HepG2 (cell line): Measurements from ENCODE around the gene PCBP1. TPM values are rescaled to one million over a fixed set of nuclear protein-coding genes. Genes with fewer than 3 reads are reported as not detected.

Source experiments
- ATM ChIP-seq: fragments of 450-650 bp; IDR thresholded peaks from 2 replicates; pipeline ENCODE4 v1.7.1; 2017; ENCODE audit warnings: mild to moderate bottlenecking, borderline replicate concordance
- BCL6 ChIP-seq: IDR thresholded peaks from 2 replicates; pipeline ENCODE4 v1.6.1; 2016; ENCODE audit warnings: missing genetic modification reagents, missing compliant biosample characterization
- DZIP1 ChIP-seq: sonication (generic); formaldehyde crosslinking; IDR thresholded peaks from 2 replicates; pipeline ENCODE4 v1.5.0; 2020; ENCODE audit warnings: mild to moderate bottlenecking, missing genetic modification reagents
- GABPA ChIP-seq, 2 experiments: IDR thresholded peaks; 2 replicates each; pipeline ENCODE4 v1.6.1; 2011 to 2016; ENCODE audit warnings: low read depth in 2 of 2, low read length in 1 of 2, missing biosample characterization in 1 of 2, missing genetic modification characterization in 1 of 2
- GABPB1 ChIP-seq: IDR thresholded peaks from 2 replicates; pipeline ENCODE4 v1.6.1; 2016; ENCODE audit warnings: mild to moderate bottlenecking, missing genetic modification reagents, moderate library complexity, missing compliant biosample characterization
- HMGXB4 ChIP-seq, 2 experiments: sonication (generic) in 1 of 2; formaldehyde crosslinking in 1 of 2; IDR thresholded peaks; 2 replicates each; pipeline versions ENCODE4 v1.4.0 to v1.6.1; 2018 to 2020; ENCODE audit warnings: missing genetic modification reagents in 2 of 2, borderline replicate concordance in 1 of 2, low read depth in 1 of 2, mild to moderate bottlenecking in 1 of 2, missing biosample characterization in 1 of 2
- JUN ChIP-seq: sonication (generic); formaldehyde crosslinking; IDR thresholded peaks from 2 replicates; pipeline ENCODE4 v1.4.0; 2020; ENCODE audit warnings: mild to moderate bottlenecking, missing genetic modification reagents
- KLF12 ChIP-seq: sonication (generic); formaldehyde crosslinking; IDR thresholded peaks from 2 replicates; pipeline ENCODE4 v1.4.0; 2020; ENCODE audit warnings: missing genetic modification reagents, borderline replicate concordance
- MAZ ChIP-seq, 2 experiments: sonication (generic) in 1 of 2; formaldehyde crosslinking in 1 of 2; IDR thresholded peaks; 2 replicates each; pipeline versions ENCODE4 v1.5.0 to v1.6.1; 2012 to 2020; ENCODE audit warnings: low read depth in 2 of 2, mild to moderate bottlenecking in 2 of 2, borderline replicate concordance in 1 of 2, improper control_type of control experiment in 1 of 2, low read length in 1 of 2, missing genetic modification reagents in 1 of 2, moderate library complexity in 1 of 2
- POGZ ChIP-seq: sonication (generic); formaldehyde crosslinking; IDR thresholded peaks from 2 replicates; pipeline ENCODE4 v1.4.0; 2020; ENCODE audit warnings: mild to moderate bottlenecking, missing genetic modification reagents
- PREB ChIP-seq: sonication (generic); formaldehyde crosslinking; IDR thresholded peaks from 2 replicates; pipeline ENCODE4 v1.4.0; 2020; ENCODE audit warnings: missing genetic modification reagents
- REL ChIP-seq: sonication (generic); formaldehyde crosslinking; conservative IDR thresholded peaks from 2 replicates; pipeline ENCODE4 v1.8.0; 2022; ENCODE audit warnings: mild to moderate bottlenecking, missing genetic modification reagents, moderate library complexity
- RFX5 ChIP-seq: IDR thresholded peaks from 2 replicates; pipeline ENCODE4 v1.6.1; 2011; ENCODE audit warnings: low read depth, low read length, improper control_type of control experiment
- TCF7L2 ChIP-seq: IDR thresholded peaks from 2 replicates; pipeline ENCODE4 v1.6.1; 2011; ENCODE audit warnings: mild to moderate bottlenecking, low read depth, low read length, moderate library complexity
- WIZ ChIP-seq: sonication (generic); formaldehyde crosslinking; IDR thresholded peaks from 2 replicates; pipeline ENCODE4 v1.5.1; 2020; ENCODE audit warnings: mild to moderate bottlenecking, missing genetic modification reagents
- ZBTB42 ChIP-seq: sonication (generic); formaldehyde crosslinking; IDR thresholded peaks from 2 replicates; pipeline ENCODE4 v1.5.0; 2020; ENCODE audit warnings: mild to moderate bottlenecking, missing genetic modification reagents
- ZNF101 ChIP-seq: sonication (generic); formaldehyde crosslinking; IDR thresholded peaks from 2 replicates; pipeline ENCODE4 v1.4.0; 2020; ENCODE audit warnings: mild to moderate bottlenecking, low read depth, missing genetic modification reagents, borderline replicate concordance
- ZNF143 ChIP-seq: sonication (generic); formaldehyde crosslinking; IDR thresholded peaks from 2 replicates; pipeline ENCODE4 v1.4.0; 2020; ENCODE audit warnings: missing genetic modification reagents
- ZNF501 ChIP-seq: sonication (generic); formaldehyde crosslinking; IDR thresholded peaks from 2 replicates; pipeline ENCODE4 v1.5.1; 2020; ENCODE audit warnings: mild to moderate bottlenecking, moderate library complexity, missing genetic modification reagents
- ZNF567 ChIP-seq: sonication (generic); formaldehyde crosslinking; IDR thresholded peaks from 2 replicates; pipeline ENCODE4 v1.8.1; 2023; ENCODE audit warnings: mild to moderate bottlenecking, missing genetic modification reagents, borderline replicate concordance
- ZNF598 ChIP-seq: sonication (generic); formaldehyde crosslinking; IDR thresholded peaks from 2 replicates; pipeline ENCODE4 v1.5.1; 2020; ENCODE audit warnings: mild to moderate bottlenecking, missing genetic modification reagents, borderline replicate concordance
- ZNF670 ChIP-seq: sonication (generic); formaldehyde crosslinking; IDR thresholded peaks from 2 replicates; pipeline ENCODE4 v1.8.0; 2022; ENCODE audit warnings: mild to moderate bottlenecking, missing genetic modification reagents, borderline replicate concordance
- polyA plus RNA-seq, 8 experiments: library from polyadenylated mRNA; depleted of rRNA in 3 of 8; stranded (reverse) in 7 of 8; unstranded in 1 of 8; fragments of >200 nt; fragmentation: Illumina TruSeq in 4 of 8; extraction: Trizol in 4 of 8; gene quantifications; 2 replicates each; pipeline versions ENCODE4 v1.2.1 to v1.2.3, GENCODE V29; 2011 to 2016; ENCODE audit warnings: low read depth in 4 of 8, missing spikeins in 1 of 8, mixed read lengths in 1 of 8; ENCODE audit not compliant: insufficient read depth in 1 of 8
- total RNA-seq, 5 experiments: library from RNA; depleted of rRNA; stranded (reverse); fragments of >200 nt; fragmentation: Illumina TruSeq; extraction: Trizol; gene quantifications; 2 replicates each; pipeline ENCODE4 v1.2.3, GENCODE V29; 2016; ENCODE audit warnings: low read depth in 1 of 5

The PCBP1 gene
- total and polyA plus RNA-seq, 2 of the 13 experiments (the other 11 are each of a cell fraction or from before 2014, with no cell fraction given): 32.0 to 137 TPM

GRCh38 chr2:70087702-70088597 lies 673 bp downstream of the PCBP1 start (continued):
- TF ChIP-seq MAZ (IDR thresholded peaks at IDR 0.05; ENCODE audit: borderline replicate concordance, low read depth, low read length): no peak; the same call in 1 of the 2 replicates
- TF ChIP-seq MAZ (CRISPR knock-in tag; IDR thresholded peaks at IDR 0.05; ENCODE audit: low read depth): peak; percentile 22; the same call in 1 of the 2 replicates
- peak; percentile 72; the same call in 1 of the 2 replicates for TF ChIP-seq DZIP1 (CRISPR knock-in tag)
- peak; percentile 80; a peak in 3 of 4 replicates for TF ChIP-seq HMGXB4 (CRISPR knock-in tag; IDR thresholded peaks at IDR 0.05; ENCODE audit: borderline replicate concordance in 1 of 2, low read depth in 1 of 2)
- TF ChIP-seq POGZ (CRISPR knock-in tag): peak; percentile 67
- TF ChIP-seq ZNF670 (CRISPR knock-in tag): peak; percentile 82; the same call in 1 of the 2 replicates
- TF ChIP-seq KLF12 (CRISPR knock-in tag): no peak
- TF ChIP-seq GABPA (IDR thresholded peaks at IDR 0.05; ENCODE audit: low read depth, low read length): no peak
- TF ChIP-seq GABPA (CRISPR knock-in tag; IDR thresholded peaks at IDR 0.05; ENCODE audit: low read depth): peak; percentile 52
- peak; percentile 21; the same call in 1 of the 2 replicates for TF ChIP-seq BCL6 (CRISPR knock-in tag)
- TF ChIP-seq ATM: no peak
- TF ChIP-seq REL (CRISPR knock-in tag): peak; percentile 75; the same call in 1 of the 2 replicates
- TF ChIP-seq ZNF598 (CRISPR knock-in tag): 0 out of 2 replicates have a peak, but pooled peaks have one; percentile 72
- peak; percentile 66 for TF ChIP-seq GABPB1 (CRISPR knock-in tag)
- TF ChIP-seq ZNF143 (CRISPR knock-in tag): peak; percentile 23; the same call in 1 of the 2 replicates
- peak; percentile 47; the same call in 1 of the 2 replicates for TF ChIP-seq JUN (CRISPR knock-in tag)
- TF ChIP-seq ZNF101 (CRISPR knock-in tag): no peak
- no peak; the same call in 1 of the 2 replicates for TF ChIP-seq ZBTB42
- no peak for TF ChIP-seq RFX5
- TF ChIP-seq ZNF567 (CRISPR knock-in tag): no peak
- peak; percentile 36; the same call in 1 of the 2 replicates for TF ChIP-seq TCF7L2
- peak; percentile 39; the same call in 1 of the 2 replicates for TF ChIP-seq ZNF501 (CRISPR knock-in tag)
- TF ChIP-seq PREB: no peak
- no peak for TF ChIP-seq WIZ
